Measurements from ENCODE around the gene SS18L1. TPM values are rescaled to one million over a fixed set of nuclear protein-coding genes. Genes with fewer than 3 reads are reported as not detected.

SS18L1 gene
- total RNA-seq, 4 donors from 2014 or later: 0.51 to 21.7 (median 12.8) TPM

DNA sequence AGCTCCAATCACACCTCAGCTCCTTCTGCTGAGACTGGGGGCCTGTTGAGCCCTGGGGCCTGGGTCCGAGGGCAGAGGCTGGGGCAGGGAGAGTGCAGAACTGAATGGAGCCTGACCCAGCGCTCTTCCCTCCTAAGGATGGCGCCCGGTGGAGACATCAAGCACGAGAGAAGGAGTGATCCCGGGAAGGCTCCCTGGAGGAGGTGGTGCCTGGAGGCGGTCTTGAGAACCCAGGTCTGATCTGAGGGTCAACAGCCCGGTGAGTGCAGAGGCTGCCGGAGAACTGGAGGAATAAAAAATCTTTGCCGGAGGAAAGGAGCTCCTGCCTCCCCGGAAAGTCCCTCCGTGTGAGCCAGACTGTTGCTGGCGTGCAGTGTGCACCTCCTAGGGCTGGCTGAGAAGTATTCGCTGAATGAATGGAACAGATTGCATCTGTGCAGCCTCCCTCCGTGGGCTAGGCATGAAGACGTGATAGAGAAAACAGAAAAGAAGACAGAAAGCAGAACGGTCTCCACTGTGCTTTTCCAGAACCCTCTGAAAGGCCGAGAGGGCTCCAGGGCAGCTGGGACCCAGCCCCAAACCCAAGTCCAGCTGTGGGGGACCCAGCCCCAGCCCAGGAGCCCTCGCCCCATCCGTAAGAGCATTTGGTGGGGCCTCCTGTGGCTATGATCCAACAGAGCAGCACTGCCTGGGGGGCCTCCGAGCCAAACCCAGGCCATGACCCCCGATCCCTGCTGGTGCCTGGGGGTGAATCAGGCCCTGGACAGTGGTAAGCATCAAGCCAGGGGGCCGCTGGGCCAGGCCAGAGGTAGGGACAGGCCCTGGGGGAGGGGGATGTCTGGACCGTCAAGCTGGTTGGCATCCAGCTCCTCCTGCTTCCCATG, 83.4 kb downstream of the SS18L1 start:
- no peaks in the 10 kb centered on the region for H3K9me3 ChIP-seq
- H3K36me3 ChIP-seq: no peaks in the 10 kb centered on the region
- no peak overlapping the region for H3K27ac ChIP-seq
- H3K4me3 ChIP-seq: no peak overlapping the region
- peaks cover 0 to 8% of the 10 kb centered on the region in 2 donors for H3K27me3 ChIP-seq
- TF ChIP-seq POLR2A (IDR thresholded peaks at IDR 0.05): no peak
- TF ChIP-seq, protein P1, sequence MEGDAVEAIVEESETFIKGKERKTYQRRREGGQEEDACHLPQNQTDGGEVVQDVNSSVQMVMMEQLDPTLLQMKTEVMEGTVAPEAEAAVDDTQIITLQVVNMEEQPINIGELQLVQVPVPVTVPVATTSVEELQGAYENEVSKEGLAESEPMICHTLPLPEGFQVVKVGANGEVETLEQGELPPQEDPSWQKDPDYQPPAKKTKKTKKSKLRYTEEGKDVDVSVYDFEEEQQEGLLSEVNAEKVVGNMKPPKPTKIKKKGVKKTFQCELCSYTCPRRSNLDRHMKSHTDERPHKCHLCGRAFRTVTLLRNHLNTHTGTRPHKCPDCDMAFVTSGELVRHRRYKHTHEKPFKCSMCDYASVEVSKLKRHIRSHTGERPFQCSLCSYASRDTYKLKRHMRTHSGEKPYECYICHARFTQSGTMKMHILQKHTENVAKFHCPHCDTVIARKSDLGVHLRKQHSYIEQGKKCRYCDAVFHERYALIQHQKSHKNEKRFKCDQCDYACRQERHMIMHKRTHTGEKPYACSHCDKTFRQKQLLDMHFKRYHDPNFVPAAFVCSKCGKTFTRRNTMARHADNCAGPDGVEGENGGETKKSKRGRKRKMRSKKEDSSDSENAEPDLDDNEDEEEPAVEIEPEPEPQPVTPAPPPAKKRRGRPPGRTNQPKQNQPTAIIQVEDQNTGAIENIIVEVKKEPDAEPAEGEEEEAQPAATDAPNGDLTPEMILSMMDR (IDR thresholded peaks at IDR 0.05): no peak
- intact Hi-C loops (cut with DNase I; ENCODE audit: low total_unique reads): no loop called here
- no peaks in the 10 kb centered on the region for H3K4me1 ChIP-seq
- DNase-seq: no peak

DNA sequence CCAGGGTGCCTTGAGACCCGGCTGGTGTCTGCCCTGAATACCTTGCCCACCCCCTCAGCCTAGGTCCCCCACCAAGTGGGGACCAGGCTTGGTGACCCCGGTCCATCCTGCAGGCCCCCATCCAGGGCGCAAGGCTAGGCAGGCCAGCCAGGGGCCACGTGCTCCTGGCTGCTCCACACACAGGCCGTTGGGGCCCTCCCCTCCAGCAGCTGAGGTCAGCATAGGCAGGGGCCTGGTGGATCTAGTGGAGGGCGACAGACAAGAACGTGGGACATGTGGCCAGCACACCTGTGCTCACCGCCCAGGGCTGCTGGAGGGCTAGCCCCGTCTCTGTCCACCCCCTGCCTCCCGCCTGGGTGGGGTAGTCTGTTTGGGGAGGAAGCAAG, 84.0 kb downstream of the SS18L1 start:
- H3K27me3 ChIP-seq: peaks cover 0 to 3% of the 10 kb centered on the region in 2 donors
- TF ChIP-seq, protein P1 (IDR thresholded peaks at IDR 0.05): no peak
- TF ChIP-seq POLR2A (IDR thresholded peaks at IDR 0.05): no peak
- no peaks in the 10 kb centered on the region for H3K9me3 ChIP-seq
- H3K27ac ChIP-seq: no peak overlapping the region
- intact Hi-C loops (cut with DNase I; ENCODE audit: low total_unique reads): no loop called here
- no peaks in the 10 kb centered on the region for H3K36me3 ChIP-seq
- DNase-seq: no peak
- H3K4me3 ChIP-seq: no peak overlapping the region
- no peaks in the 10 kb centered on the region for H3K4me1 ChIP-seq

DNA sequence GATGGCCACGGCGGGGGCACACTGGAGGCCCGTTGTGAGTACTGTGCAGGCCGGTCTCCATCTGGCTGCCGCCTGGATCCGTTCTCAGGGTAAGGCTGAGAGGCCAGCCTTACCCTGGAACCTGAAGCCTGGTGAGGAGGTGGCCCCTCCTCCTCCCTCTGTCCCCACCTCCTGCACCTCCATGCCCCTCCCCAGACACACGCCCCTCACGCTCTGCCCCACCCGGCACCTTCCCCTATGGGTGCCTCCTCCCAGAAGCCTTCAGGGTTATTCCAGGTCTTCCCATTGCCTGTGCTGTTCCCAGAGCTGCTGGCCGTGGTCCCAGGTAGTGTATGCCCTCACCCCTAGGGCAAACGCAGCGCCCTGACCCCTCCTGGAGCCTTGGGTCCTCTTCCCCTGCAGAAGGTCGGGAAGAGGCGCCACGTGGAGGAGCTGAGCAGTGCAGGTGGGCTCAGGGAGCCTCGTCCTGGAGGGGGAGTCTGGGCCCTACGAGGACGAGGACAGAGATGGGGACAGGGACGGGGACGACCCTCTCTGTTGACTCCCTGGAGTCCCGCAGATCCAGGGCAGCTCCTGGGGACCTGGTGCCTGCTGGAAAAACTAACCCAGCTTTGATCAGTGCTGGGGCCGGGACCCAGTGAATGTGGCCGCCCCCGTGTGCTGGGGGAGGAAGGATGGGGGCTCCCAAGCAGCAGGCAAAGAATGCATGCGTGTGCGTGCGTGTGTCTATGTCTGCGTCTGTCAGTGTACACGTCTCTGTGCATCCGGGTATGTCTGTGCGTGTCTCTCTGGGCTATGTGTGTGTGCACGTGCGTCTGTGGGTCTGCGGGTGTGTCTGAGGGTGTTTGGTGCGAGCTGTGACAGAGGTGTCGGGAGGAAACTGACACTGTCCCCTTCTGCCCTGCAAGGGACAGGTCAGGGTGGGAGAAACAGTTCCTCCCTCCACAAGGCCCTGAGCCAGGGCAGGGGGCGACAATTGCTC, 84.7 kb downstream of the SS18L1 start:
- TF ChIP-seq POLR2A (IDR thresholded peaks at IDR 0.05): no peak
- TF ChIP-seq, protein P1 (IDR thresholded peaks at IDR 0.05): no peak
- H3K27ac ChIP-seq: no peak overlapping the region

DNA sequence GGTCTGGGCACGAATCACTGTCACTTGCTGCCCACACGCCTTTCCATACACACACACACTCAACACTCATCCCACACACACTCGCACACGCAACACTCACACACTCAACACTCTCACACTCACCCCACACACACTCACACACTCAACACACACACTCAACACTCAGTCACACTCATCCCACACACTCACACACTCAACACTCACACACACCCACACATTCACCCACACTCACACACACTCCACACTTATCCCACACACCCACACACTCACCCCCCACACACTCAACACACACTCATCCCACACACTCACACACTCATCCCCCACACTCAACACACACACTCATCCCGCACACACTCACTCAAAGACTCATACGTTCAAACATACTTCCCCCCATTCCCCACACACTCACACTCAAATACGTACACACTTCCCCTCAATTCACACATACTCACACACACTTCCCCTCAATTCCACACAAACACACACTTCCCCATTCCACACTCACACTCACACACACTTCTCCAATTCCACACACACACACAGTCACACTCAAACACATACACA, 85.5 kb downstream of the SS18L1 start:
- H3K4me1 ChIP-seq: no peaks in the 10 kb centered on the region
- no peak overlapping the region for H3K27ac ChIP-seq
- no peaks in the 10 kb centered on the region for H3K36me3 ChIP-seq
- no peaks in the 10 kb centered on the region for H3K27me3 ChIP-seq
- no peak overlapping the region for H3K4me3 ChIP-seq
- DNase-seq: no peak
- H3K9me3 ChIP-seq: no peaks in the 10 kb centered on the region
- intact Hi-C loops (cut with DNase I; ENCODE audit: low total_unique reads): no loop called here
- TF ChIP-seq, protein P1 (IDR thresholded peaks at IDR 0.05): no peak
- TF ChIP-seq POLR2A (IDR thresholded peaks at IDR 0.05): no peak

More for the DNA sequence above, 84.7 kb downstream of the SS18L1 start:
- intact Hi-C loops (cut with DNase I; ENCODE audit: low total_unique reads): no loop called here
- Histone ChIP-seq H3K4me1 (no peaks in the 10 kb centered on the region), H3K36me3 (no peaks in the 10 kb centered on the region), H3K4me3 (no peak overlapping the region), H3K27me3 (no peaks in the 10 kb centered on the region), H3K9me3 (no peaks in the 10 kb centered on the region)
- DNase-seq: no peak

All from uterus (tissue), 4 donors.